DMS79 (cell line): Measurements from ENCODE around the gene COX19.

Experiments
- DNase-seq: peaks from one replicate; lab custom pipeline; 2025; lab: John Stamatoyannopoulos, UW

COX19 gene, protein sequence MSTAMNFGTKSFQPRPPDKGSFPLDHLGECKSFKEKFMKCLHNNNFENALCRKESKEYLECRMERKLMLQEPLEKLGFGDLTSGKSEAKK

DNA sequence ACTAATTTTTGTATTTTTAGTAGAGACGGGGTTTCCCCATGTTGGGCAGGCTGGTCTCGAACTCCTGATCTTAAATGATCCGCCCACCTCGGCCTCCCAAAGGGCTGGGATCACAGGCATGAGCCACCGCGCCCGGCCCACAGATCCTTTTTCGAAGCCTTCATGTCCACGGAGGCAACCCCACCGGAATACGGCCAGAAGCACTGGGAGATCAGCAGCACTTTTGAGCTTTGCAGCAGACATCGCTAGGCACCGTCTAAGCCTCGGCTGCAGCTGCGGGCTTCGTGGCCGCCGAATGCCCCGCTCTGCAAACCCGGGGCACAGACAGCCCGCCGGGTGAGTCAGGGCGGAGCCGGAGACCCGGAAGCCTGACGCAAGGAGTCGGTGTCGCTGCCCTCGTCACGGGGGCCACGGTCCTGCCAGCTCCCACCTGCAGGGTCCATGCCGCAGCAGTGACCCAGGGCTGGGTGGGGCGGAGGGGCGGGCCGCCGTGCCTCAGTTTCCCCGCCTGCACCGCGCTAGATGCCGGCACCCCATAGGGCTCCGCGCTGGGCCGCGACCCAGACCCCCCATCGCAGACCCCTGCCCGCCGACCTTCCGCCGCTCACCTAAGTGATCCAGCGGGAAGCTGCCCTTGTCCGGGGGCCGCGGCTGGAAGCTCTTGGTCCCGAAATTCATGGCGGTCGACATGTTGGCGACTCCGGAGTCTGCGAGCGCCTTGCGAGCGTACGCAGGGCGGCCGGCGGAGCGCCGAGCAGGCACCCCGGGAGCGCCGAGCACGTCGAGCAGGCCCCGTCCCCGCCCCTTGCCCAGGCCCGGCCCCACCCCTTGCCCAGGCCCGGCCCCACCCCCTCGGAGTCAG is at the start of gene COX19:
COX19 (minus strand) TSS at position 730 of the 862 bp plus-strand sequence; CDS start at position 690, 40 bp downstream.
- DNase-seq = peak; percentile 37

DNA sequence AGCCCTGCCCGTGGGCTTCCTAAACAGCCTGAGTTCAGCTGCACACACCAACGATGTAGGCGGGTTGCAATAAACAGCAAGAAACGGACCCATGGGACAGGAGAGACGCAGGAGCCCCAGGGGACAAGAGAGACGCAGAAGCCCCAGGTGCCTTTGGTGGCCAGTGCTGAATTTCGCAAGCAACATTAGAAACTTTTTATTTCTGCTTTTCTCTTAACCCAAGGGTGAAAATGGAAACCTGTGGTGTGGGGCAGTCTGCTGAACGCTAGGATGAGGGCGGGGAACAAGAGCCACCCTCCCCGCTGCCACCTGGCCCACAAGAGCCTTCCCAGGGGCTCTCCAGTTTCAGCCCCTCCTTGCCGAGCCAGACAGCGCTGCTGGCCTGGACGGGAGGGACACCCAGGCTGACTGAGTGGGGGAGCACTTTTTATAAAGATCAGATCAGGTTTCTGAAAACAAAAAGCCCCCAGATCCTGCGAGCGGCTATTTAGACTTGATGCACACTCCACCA is 49.0 kb upstream of the COX19 start:
- DNase-seq = peak; percentile 59

GRCh38 chr7:1022801-1023465 is 47.6 kb upstream of the COX19 start:
- DNase-seq = no peak

GRCh38 chr7:1022356-1022755 is 47.0 kb upstream of the COX19 start:
- no peak for DNase-seq

- DNase-seq = no peak
Observed at GRCh38 chr7:1021931-1022330, 46.6 kb upstream of the COX19 start.

DNA sequence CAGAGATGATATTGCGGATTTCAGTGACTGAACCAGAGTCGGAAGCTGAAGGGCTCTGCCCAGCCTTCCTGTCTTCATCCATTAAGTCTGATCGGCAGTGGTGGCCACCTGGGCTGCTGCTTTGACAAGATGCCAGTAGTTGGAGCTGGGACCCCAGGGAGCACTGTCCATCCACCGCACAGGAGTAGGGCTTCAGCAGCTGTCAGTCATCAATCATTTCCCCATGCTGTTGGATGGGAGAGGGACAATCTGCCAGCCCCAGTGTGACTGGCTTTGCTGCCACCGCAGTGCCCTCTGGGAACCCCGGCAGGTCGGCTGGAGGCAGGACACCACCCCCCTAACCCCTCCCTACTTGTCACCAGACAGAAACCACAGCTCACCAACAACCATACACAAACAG is 46.0 kb upstream of the COX19 start:
- DNase-seq = no peak

DNA sequence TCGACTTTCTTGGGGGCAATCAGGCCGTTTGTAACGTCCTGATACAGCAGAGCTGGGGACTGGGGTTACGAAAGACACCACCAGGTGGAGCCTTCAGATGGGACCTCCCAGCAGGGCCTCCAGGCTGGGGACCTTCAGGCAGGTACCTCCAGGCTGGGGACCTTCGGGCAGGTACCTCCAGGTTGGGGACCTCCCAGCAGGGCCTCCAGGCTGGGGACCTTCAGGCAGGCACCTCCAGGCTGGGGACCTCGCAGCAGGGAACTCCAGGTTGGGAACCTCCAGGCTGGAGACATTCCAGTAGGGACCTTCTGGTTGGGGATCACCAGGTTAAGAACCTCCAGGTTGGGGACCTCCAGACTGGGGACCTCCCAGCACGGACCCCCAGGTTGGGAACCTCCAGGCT is 45.5 kb upstream of the COX19 start:
- DNase-seq = no peak

- no peak for DNase-seq
Observed at GRCh38 chr7:1019789-1020610, 44.7 kb upstream of the COX19 start.

- no peak for DNase-seq
Observed at GRCh38 chr7:1019255-1019785, 44.0 kb upstream of the COX19 start.

- no peak for DNase-seq
Observed at GRCh38 chr7:1018334-1018695, 43.0 kb upstream of the COX19 start.

GRCh38 chr7:1017586-1018333 is 42.4 kb upstream of the COX19 start:
- DNase-seq = no peak

- DNase-seq = no peak
Observed at GRCh38 chr7:1016577-1017531, 41.5 kb upstream of the COX19 start.

DNA sequence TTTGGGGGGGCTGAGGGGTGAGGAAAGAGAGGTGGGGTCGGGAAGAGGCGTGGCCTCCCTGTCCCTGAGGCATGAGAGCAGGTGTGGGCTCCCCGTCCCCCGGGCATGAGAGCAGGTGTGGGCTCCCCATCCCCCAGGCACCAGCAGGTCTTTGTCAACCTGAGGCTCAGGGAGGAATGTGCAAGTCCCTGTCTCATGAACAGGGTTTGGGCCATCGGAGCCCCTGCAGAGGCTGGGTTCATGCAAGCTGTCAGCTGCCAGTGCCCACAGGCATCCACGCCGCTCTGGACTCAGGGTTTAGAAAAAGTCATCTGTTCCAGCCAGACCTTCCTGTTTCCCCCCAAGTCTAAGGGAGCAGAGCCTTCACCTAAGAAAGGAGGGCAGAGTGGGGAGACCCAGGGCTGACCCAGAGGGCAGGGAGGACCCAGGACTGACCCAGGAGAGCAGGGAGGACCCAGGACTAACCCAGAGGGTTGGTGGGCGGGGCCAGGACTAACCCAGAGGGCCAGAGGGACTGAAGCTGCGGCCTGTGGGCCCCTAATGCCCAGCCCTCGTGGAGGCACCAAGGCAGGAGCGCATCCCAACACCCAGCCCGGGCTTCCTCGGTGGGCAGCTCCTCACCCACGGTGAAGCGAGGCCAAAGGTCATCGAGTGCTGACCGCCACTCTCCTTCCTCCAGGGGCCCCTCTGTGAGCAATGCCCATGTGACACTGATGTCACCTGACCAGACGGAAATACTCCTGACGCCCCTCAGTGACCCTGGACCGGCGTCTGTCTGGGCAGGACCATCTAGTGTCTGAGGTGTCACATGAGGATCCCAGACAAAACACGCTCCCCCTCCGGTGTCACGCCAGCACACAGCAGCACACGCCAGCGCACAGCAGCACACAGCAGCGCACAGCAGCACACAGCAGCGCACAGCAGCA is 40.1 kb upstream of the COX19 start:
- peak; percentile 29 for DNase-seq

GRCh38 chr7:1014681-1015080 is 39.3 kb upstream of the COX19 start:
- no peak for DNase-seq

- no peak for DNase-seq
Observed at GRCh38 chr7:1013581-1013980, 38.2 kb upstream of the COX19 start.

DNA sequence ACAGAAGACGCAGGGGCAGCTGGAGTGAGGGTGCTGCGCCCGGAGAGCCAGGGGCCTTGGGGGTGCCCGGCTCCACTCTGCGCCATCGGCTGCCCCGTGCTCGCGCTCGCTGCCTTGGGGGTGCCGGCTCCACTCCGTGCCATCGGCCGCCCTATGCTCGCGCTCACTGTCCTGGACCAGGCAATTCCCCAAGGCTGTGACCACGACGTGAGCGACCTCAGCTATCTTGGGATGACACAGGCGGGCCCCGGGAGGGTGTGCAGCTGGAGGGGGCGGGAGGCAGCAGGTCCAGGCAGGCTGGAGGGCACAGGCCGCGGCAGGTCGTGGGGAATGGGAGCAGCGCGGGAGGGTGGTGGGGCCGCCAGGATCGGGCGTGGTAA is 37.4 kb upstream of the COX19 start:
- no peak for DNase-seq

DNA sequence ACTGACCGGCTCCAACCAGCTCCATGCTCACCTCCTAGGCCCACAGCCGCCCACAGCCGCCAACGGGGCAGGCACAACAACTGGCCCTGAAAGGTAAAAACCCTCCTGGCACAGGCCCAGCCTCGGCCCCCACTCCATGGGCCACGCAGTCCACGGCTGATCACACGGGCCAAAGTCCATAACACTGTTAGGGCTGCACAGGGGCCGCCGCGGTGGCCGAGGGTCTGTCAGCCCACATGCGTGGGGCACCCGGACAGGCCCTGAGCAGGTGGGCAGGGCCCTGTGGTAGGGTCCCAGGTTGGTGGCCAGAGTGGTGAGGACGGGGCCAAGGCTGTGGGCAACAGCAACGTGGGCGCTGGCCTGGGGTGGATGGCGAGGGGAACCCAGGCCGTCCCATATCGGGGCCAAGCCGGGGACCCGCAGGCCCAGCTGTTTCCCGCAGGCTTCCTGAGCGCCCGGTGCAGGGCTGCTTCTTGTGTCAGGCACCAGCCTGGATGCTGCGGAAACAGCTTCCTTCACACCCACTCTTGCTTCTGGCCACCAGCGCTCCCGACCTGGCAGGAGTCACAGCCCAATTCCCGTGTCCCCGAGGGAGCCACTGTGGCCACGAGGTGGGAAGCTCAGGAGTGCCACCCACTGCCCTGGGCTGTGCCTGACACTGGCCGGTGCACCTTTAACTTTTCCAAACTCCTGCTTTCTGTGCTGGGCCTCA is 36.8 kb upstream of the COX19 start:
- no peak for DNase-seq

DNA sequence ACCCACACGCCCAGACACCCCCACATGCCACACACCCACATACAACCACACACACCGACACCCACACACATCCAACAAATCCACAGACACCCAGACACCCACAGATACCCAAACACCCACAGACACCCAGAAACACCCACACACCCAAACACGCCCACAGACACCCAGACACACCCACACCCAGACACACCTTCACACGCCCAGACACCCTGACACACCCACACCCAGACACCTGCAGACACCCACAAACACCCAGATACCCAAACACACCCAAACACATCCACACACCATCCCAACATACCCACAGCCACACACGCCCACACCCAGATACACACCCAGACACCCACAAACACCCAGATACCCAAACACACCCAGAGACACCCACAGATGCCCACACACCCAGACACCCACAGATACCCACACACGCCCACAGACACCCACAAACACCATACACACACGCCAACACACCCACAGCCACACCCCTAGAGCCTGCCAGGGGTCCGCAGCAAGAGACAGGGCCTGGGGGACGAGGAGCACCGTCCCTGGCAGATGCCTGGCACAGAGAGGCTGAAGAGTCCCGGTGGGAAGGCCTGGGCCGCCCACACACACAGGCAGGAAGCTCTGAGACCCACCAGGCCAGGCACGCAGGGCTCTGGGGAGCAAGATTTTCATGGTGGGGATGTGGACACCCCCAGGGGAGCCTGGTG is 36.1 kb upstream of the COX19 start:
- no peak for DNase-seq
